Measurements from ENCODE around the gene ORAI1.

ORAI1 gene

DNA sequence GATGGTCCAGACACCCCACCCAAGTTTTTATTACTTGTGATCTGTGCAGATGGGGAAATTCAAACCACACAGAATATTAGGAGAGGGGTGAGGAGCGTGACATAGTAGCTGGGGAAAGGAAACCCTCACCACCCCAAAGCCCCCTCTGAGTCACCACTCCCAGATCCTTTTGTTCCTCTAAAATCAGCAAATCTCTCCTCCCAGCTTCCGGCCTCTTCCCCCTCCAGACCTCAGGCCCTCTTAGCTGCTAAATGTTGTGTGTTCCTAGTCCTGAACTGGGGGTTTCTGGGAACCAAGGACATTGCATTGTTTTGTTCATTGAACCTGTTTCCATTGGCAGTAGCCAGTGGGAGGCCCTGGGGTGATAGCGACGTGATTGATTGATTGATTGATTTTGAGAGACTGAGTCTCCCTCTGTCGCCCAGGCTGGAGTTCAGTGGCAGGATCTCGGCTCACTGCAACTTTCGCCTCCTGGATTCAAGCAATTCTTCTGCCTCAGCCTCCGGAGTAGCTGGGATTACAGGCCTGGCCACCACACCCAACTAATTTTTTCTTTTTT lies 5.9 kb upstream of the ORAI1 start:
- Histone ChIP-seq H3K27me3 (no peaks in the 10 kb centered on the region), H3K36me3 (no peaks in the 10 kb centered on the region), H3K9me3 (no peaks in the 10 kb centered on the region), H3K27ac (no peak overlapping the region), H3K4me3 (no peak overlapping the region), H3K4me1 (peaks cover 0 to 6% (median 3%) of the 10 kb centered on the region in 4 donors)
- no peak for DNase-seq
- intact Hi-C loops (cut with DNase I; ENCODE audit: low total_unique reads) = no loop called here
- TF ChIP-seq, protein P1, sequence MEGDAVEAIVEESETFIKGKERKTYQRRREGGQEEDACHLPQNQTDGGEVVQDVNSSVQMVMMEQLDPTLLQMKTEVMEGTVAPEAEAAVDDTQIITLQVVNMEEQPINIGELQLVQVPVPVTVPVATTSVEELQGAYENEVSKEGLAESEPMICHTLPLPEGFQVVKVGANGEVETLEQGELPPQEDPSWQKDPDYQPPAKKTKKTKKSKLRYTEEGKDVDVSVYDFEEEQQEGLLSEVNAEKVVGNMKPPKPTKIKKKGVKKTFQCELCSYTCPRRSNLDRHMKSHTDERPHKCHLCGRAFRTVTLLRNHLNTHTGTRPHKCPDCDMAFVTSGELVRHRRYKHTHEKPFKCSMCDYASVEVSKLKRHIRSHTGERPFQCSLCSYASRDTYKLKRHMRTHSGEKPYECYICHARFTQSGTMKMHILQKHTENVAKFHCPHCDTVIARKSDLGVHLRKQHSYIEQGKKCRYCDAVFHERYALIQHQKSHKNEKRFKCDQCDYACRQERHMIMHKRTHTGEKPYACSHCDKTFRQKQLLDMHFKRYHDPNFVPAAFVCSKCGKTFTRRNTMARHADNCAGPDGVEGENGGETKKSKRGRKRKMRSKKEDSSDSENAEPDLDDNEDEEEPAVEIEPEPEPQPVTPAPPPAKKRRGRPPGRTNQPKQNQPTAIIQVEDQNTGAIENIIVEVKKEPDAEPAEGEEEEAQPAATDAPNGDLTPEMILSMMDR (IDR thresholded peaks at IDR 0.05) = no peak

- Histone ChIP-seq H3K4me1 (peaks cover 0 to 27% (median 7%) of the 10 kb centered on the region in 4 donors), H3K9me3 (no peaks in the 10 kb centered on the region), H3K27me3 (no peaks in the 10 kb centered on the region), H3K36me3 (no peaks in the 10 kb centered on the region), H3K27ac (peak overlapping the region; percentile 79), H3K4me3 (peak overlapping the region; percentile 55 to 67)
- DNase-seq = peak; percentile 61 to 79
- intact Hi-C loops (cut with DNase I; ENCODE audit: low total_unique reads) = loop anchor here (5.0 kb wide), 2 partner anchors 60 to 75 kb away; no protein-coding TSS in a partner anchor
- TF ChIP-seq, protein P1 (IDR thresholded peaks at IDR 0.05) = peak in 1 of 2 experiments; percentile 7
These were observed 717 bp downstream of the ORAI1 start for GRCh38 chr12:121626853-121627640.

DNA sequence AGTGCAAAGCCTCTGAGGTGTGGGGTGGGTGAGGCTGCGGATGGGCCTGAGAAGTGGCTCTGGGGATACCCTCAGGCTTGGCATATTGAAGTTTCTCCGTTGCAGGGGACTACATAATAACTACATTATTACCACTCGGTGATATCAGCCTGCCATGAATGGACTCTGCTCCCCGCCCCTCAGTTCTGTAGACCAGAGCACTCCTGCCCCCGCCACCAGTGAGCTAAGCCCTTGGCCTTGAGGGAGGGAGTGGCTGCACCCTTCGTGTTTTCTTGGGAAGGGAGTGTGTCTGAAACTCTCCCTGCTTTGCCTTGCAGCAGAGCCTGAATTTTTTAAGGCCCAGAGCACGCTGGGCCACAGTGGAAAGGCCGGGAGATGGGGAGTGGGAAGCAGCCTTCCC lies 1.7 kb downstream of the ORAI1 start:
- DNase-seq = no peak
- H3K4me3 ChIP-seq = peak overlapping the region; percentile 55 to 67
- peaks cover 0 to 27% (median 7%) of the 10 kb centered on the region in 4 donors for H3K4me1 ChIP-seq
- TF ChIP-seq, protein P1 (IDR thresholded peaks at IDR 0.05) = no peak
- intact Hi-C loops (cut with DNase I; ENCODE audit: low total_unique reads) = loop anchor here (5.0 kb wide), 2 partner anchors 59 to 76 kb away; no protein-coding TSS in a partner anchor
- H3K36me3 ChIP-seq = no peaks in the 10 kb centered on the region
- H3K9me3 ChIP-seq = no peaks in the 10 kb centered on the region
- no peaks in the 10 kb centered on the region for H3K27me3 ChIP-seq
- H3K27ac ChIP-seq = no peak overlapping the region

DNA sequence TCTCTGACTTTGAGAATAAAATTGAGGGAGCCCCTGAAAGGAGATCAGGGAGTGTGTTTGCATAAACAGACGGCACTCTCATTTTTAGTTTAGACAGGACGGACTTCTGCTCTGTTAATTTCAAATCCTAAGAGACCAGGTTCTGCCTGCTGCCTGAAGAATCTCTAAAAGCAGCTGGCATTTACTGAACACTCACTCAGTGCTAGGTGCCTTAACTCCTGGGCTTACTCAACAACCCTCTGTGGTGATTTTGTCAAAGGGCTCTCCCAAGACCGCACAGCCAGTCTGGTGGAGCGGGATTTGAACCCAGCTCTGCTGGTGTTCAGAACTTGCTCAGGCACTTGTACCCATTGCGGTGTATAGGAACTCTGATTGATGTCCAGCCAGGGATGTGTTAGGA lies 2.2 kb downstream of the ORAI1 start:
- intact Hi-C loops (cut with DNase I; ENCODE audit: low total_unique reads) = loop anchor here (5.0 kb wide), 2 partner anchors 59 to 76 kb away; no protein-coding TSS in a partner anchor
- Histone ChIP-seq H3K27ac (no peak overlapping the region), H3K4me1 (peaks cover 0 to 27% (median 7%) of the 10 kb centered on the region in 4 donors), H3K9me3 (no peaks in the 10 kb centered on the region), H3K27me3 (no peaks in the 10 kb centered on the region), H3K36me3 (no peaks in the 10 kb centered on the region), H3K4me3 (no peak overlapping the region)
- no peak for DNase-seq
- TF ChIP-seq, protein P1 (IDR thresholded peaks at IDR 0.05) = no peak

GRCh38 chr12:121630791-121631355 lies 4.5 kb downstream of the ORAI1 start:
- intact Hi-C loops (cut with DNase I; ENCODE audit: low total_unique reads) = no loop called here
- TF ChIP-seq, protein P1 (IDR thresholded peaks at IDR 0.05) = no peak
- Histone ChIP-seq H3K4me3 (no peak overlapping the region), H3K27me3 (no peaks in the 10 kb centered on the region), H3K9me3 (no peaks in the 10 kb centered on the region), H3K36me3 (peaks cover 0 to 3% (median 0%) of the 10 kb centered on the region in 3 donors), H3K4me1 (peaks cover 0 to 18% (median 4%) of the 10 kb centered on the region in 4 donors), H3K27ac (no peak overlapping the region)
- DNase-seq = no peak

Data from tibial artery (tissue), 4 donors.